RWPE1 (cell line): ENCODE data around the gene STRIT1.

Experiments
- CTCF ChIA-PET: fragments of 350-600 bp; sonication (Branson Sonifier 250); formaldehyde crosslinking; extraction: SDS; loops from one replicate; lab custom pipeline; 2021; lab: Yijun Ruan, JAX
- POLR2A ChIA-PET: fragments of 400-600 bp; formaldehyde crosslinking; extraction: SDS; loops from one replicate; lab custom pipeline; 2020; ENCODE audit warnings: antibody characterized with exemption; ENCODE audit not compliant: low non-redundant PET; lab: Yijun Ruan, JAX
- DNase-seq: peaks from one replicate; pipeline ENCODE4 v3.0.0; 2012; ENCODE audit warnings: low spot score
- H3K27ac ChIP-seq: fragments of 450-650 bp; 2 replicates; pipeline ENCODE4 v1.5.1; 2017
- CTCF ChIP-seq: fragments of 450-650 bp; conservative IDR thresholded peaks from 2 replicates; pipeline ENCODE4 v1.5.1; 2017; ENCODE audit warnings: low read depth, mild to moderate bottlenecking

STRIT1 gene

DNA sequence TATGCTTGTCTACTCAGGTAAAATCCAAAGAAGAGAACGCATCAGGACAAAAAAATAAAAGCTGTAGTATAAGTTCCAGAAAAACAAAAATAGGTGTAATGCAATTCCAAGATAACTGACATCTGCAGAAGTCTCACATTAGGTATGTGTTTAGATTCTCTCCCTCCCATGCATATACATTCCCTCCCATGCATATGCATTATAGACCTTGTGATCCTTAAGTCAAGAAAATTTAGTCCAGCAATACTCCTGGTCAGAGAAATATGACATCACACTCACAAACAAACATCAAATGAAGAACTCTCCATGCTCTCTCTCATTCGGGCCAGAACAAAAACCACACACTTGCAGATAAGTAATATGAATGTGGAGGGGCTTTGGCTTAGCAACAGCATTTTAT lies 25.3 kb upstream of the STRIT1 start:
- ChIA-PET CTCF (no interaction called here), POLR2A (no interaction called here)
- no peak for DNase-seq
- TF ChIP-seq CTCF, result no peak
- no peak overlapping the region for H3K27ac ChIP-seq

DNA sequence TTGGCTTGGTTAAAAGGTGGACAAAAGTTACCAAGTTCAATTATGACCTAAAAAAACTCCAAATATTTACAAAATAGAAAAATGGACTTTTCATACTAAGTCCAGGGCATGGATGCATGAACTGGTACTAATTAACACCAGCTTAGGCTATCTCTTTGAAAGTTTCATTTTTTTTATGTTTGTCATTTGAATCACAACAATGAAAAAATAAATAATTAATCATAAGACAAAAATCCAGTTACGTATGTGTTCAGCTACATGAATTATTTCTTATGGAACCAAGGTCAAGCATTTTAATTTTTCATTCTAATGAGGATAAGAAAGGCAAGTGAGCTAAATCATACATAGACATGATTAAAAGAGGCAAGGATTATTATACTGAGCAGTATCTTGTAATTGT lies 23.7 kb upstream of the STRIT1 start:
- no peak for TF ChIP-seq CTCF
- no peak for DNase-seq
- CTCF ChIA-PET, result no interaction called here
- no peak overlapping the region for H3K27ac ChIP-seq
- POLR2A ChIA-PET, result no interaction called here

- TF ChIP-seq CTCF, result no peak
- ChIA-PET CTCF (no interaction called here), POLR2A (no interaction called here)
- no peak overlapping the region for H3K27ac ChIP-seq
- DNase-seq, result no peak
Observed at GRCh38 chr3:155316426-155316825, 22.9 kb upstream of the STRIT1 start.

- H3K27ac ChIP-seq, result no peak overlapping the region
- ChIA-PET POLR2A (no interaction called here), CTCF (no interaction called here)
- TF ChIP-seq CTCF, result no peak
- DNase-seq, result no peak
Observed at GRCh38 chr3:155313916-155314315, 20.4 kb upstream of the STRIT1 start.

GRCh38 chr3:155313300-155313699 lies 19.8 kb upstream of the STRIT1 start:
- ChIA-PET POLR2A (no interaction called here), CTCF (no interaction called here)
- no peak for TF ChIP-seq CTCF
- H3K27ac ChIP-seq, result no peak overlapping the region
- no peak for DNase-seq

DNA sequence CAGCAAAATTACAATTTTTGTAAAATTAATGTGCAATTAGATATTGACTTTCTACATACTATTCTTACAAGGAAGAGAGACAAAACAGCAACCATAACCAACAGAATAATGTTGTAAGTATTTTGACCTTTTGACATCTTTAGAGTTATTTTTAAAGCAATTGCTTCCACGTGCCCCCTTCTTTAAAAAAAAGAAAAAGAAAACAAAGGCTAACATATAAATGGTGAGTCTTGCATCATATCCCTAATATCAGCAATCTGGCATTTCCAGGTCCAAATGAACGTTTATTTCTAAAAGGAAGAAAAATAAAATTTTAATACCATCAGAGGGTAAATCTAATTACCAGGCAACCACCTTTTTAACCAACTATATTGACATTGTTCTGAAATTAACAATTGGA lies 19.3 kb upstream of the STRIT1 start:
- POLR2A ChIA-PET, result no interaction called here
- no peak for DNase-seq
- TF ChIP-seq CTCF, result no peak
- CTCF ChIA-PET, result no interaction called here
- no peak overlapping the region for H3K27ac ChIP-seq

GRCh38 chr3:155309581-155309980 lies 16.1 kb upstream of the STRIT1 start:
- H3K27ac ChIP-seq, result no peak overlapping the region
- ChIA-PET CTCF (interaction anchor here (0.8 kb wide), 1 partner anchor 11 kb away, joined by 3 read pairs; no protein-coding TSS in a partner anchor), POLR2A (no interaction called here)
- TF ChIP-seq CTCF, result no peak
- DNase-seq, result no peak
